ENCODE measurements around the gene ATP8A1. TPM values are rescaled to one million over a fixed set of nuclear protein-coding genes. Genes with fewer than 3 reads are reported as not detected.

ATP8A1 gene
- total and polyA plus RNA-seq, 2 of the 8 experiments (the other 6 are each of a cell fraction or from before 2014, with no cell fraction given), result 3.7 to 14.9 TPM

DNA sequence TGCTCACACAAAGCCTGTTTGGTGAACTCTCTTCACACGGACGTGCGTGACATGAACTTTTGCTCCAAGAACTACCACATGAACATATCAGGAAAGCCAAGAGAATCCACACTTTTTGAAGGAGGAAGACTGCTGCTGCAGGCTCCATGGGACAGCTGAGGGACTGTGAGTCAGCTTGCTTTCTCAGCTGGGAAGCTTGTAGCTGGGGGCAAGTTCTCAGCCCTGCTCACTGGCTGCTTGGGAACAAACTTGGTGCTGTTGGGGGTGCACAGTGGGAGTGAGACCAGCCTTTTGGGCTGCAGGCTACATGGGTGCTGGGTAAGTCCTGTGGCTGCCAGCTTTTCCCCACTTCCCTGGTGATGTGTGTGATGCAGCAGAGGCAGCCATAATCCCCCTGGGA lies 123.9 kb downstream of the ATP8A1 start (continued):
- TF ChIP-seq, protein P1, sequence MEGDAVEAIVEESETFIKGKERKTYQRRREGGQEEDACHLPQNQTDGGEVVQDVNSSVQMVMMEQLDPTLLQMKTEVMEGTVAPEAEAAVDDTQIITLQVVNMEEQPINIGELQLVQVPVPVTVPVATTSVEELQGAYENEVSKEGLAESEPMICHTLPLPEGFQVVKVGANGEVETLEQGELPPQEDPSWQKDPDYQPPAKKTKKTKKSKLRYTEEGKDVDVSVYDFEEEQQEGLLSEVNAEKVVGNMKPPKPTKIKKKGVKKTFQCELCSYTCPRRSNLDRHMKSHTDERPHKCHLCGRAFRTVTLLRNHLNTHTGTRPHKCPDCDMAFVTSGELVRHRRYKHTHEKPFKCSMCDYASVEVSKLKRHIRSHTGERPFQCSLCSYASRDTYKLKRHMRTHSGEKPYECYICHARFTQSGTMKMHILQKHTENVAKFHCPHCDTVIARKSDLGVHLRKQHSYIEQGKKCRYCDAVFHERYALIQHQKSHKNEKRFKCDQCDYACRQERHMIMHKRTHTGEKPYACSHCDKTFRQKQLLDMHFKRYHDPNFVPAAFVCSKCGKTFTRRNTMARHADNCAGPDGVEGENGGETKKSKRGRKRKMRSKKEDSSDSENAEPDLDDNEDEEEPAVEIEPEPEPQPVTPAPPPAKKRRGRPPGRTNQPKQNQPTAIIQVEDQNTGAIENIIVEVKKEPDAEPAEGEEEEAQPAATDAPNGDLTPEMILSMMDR (IDR thresholded peaks at IDR 0.05; ENCODE audit: control extremely low read depth in 1 of 3, insufficient read depth in 1 of 3, low read depth in 1 of 3, low read length in 3 of 3), result no peak
- no peak for TF ChIP-seq SIX5 (IDR thresholded peaks at IDR 0.05; ENCODE audit: low read depth, low read length)
